Stimulated activated CD8-positive, alpha-beta memory T cell treated with anti-CD3 and anti-CD28 coated beads, Interleukin-7, amount 100 ng/mL, for 48 hours (primary cell): ENCODE measurements around the gene MMD.

Experiments used
- DNase-seq, 2 donors: peaks; one replicate each; pipeline ENCODE4 v3.0.0-alpha.2; 2020; ENCODE audit warnings: low read depth in 1 of 2; ENCODE audit errors: extremely low read depth in 1 of 2

MMD gene

GRCh38 chr17:55356434-55357328 lies 65.0 kb downstream of the MMD start:
- DNase-seq = peak in 1 of 2 donors; percentile 57

GRCh38 chr17:55354941-55355340 lies 66.7 kb downstream of the MMD start:
- no peak for DNase-seq

GRCh38 chr17:55354010-55354409 lies 67.6 kb downstream of the MMD start:
- DNase-seq = no peak

GRCh38 chr17:55351226-55351625 lies 70.4 kb downstream of the MMD start:
- DNase-seq = no peak

- DNase-seq = no peak
Observed at GRCh38 chr17:55350825-55351205, 70.8 kb downstream of the MMD start.

- DNase-seq = no peak
Observed at GRCh38 chr17:55348749-55349354, 72.8 kb downstream of the MMD start.

GRCh38 chr17:55347341-55347740 lies 74.3 kb downstream of the MMD start:
- no peak for DNase-seq

- no peak for DNase-seq
Observed at GRCh38 chr17:55346658-55347057, 75.0 kb downstream of the MMD start.

GRCh38 chr17:55345132-55345531 lies 76.5 kb downstream of the MMD start:
- DNase-seq = no peak

GRCh38 chr17:55344514-55344997 lies 77.1 kb downstream of the MMD start:
- DNase-seq = peak in 1 of 2 donors; percentile 42

- DNase-seq = no peak
Observed at GRCh38 chr17:55343900-55344513, 77.6 kb downstream of the MMD start.

- no peak for DNase-seq
Observed at GRCh38 chr17:55342800-55343585, 78.6 kb downstream of the MMD start.
